ENCODE measurements around the gene ABCB4.
A peak's percentile ranks its signal among the peaks of the same experiment; 100 is the strongest.

ABCB4 gene

GRCh38 chr7:87420173-87420572 lies 55.3 kb downstream of the ABCB4 start:
- no peak for DNase-seq (ENCODE audit: low read depth in 2 of 2)

DNA sequence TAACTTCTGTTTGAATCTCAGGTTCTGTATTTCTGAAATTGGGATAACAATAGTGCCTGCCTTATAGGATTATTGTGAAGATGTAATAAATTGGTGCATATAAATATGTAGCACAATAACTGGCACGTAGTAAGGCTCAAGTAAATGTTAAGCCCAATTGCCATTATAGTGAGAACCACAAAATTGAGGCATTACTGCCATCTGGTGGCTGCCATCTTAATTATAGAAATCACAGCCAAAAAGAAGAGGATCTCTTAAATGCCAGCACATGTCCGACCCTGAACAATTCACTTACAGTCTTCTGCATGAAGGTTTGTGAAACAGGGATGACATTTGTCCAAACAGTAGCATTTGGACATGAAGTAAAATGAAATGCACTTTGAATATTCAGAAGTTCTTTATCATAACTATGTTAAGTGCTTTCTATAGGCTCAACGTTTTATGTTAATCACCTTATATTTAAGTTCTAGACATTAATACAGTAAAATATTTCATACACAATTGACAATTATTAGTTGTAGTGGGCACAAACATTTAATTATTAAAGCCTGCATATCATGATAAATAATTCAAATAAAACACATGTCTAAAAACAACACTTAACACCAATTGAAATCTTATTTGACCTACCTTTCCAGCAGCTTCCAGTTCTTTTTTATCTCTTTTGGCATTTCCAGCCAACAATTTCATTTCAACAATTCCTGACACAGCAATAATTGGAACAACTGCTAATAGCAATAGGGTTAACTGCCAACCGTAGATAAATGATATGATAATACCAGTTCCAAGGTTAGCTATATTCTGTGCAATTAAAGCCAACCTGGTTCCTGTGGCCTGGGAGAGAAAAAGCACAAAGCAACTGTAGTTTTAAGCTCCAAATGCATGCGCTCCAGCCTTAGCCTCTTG lies 58.5 kb downstream of the ABCB4 start:
- DNase-seq (ENCODE audit: low read depth in 2 of 2): peak; percentile 19 to 32

GRCh38 chr7:87414794-87415188 lies 60.7 kb downstream of the ABCB4 start:
- DNase-seq (ENCODE audit: low read depth in 2 of 2): no peak

- DNase-seq (ENCODE audit: low read depth in 2 of 2): no peak
Observed at GRCh38 chr7:87413951-87414793, 61.3 kb downstream of the ABCB4 start.

GRCh38 chr7:87413029-87413428 lies 62.5 kb downstream of the ABCB4 start:
- DNase-seq (ENCODE audit: low read depth in 2 of 2): no peak

DNA sequence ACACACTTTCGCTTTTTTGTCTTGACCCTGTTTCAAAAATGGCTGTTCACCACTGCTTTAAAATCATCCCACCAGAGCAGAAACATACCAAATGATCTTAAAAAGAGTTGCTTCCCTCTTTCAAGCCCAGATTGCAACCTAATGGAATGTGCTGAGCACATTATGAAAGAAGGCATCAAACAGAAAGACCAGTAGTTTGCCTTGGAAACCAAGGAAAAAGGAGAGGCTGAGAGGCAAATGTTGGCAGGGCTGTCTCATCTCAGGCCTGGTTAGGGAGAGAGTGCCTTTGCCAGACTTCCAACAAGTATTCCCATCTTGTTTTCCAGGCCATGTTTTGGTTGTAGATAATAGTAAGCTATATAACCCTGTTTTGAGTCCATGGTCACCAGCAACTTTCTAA lies 64.3 kb downstream of the ABCB4 start:
- no peak for DNase-seq (ENCODE audit: low read depth in 2 of 2)

DNA sequence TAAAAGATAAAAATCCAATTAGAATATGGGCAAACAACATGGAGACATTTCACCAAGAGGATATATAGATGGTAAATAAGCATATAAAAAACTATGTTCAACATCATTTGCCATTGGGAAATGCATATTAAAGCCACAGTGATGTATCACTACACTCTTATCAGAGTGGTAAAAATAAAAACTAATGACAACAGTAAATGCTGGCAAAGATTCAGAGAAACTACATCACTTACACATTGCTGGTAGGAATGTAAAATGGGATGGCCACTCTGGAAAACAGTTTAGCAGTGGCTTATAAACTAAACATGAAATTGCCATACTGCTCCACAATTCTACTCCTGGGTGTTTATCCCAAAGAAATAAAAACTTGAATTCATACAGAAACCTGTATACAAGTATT lies 70.8 kb downstream of the ABCB4 start:
- DNase-seq (ENCODE audit: low read depth in 2 of 2): no peak

GRCh38 chr7:87398446-87398845 lies 77.0 kb downstream of the ABCB4 start:
- no peak for DNase-seq (ENCODE audit: low read depth in 2 of 2)

- no peak for DNase-seq (ENCODE audit: low read depth in 2 of 2)
Observed at GRCh38 chr7:87395442-87396020, 79.9 kb downstream of the ABCB4 start.

GRCh38 chr7:87391020-87391701 lies 84.3 kb downstream of the ABCB4 start:
- DNase-seq (ENCODE audit: low read depth in 2 of 2): no peak

DNA sequence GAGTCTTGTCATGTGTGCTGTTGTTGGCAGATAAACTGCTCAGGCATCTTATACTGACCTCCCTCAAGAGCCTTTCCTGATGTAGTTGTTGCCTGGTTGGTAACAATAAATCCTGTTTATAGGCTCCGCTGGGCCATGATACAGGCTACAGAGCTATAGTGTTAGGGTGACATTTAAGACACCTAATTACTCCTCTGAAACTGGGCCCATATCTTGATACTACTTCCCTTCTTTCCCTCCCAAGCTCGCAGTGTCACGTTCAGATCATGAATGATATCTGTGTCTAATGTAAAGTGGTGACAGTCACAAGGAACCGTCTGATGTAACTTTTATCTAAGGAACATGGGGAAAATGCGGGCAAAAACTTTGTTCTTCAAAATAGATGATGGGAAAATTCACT lies 94.6 kb downstream of the ABCB4 start:
- no peak for DNase-seq (ENCODE audit: low read depth in 2 of 2)

- no peak for DNase-seq (ENCODE audit: low read depth in 2 of 2)
Observed at GRCh38 chr7:87375662-87376435, 99.6 kb downstream of the ABCB4 start.

GRCh38 chr7:87370660-87371180 lies 104.8 kb downstream of the ABCB4 start:
- DNase-seq (ENCODE audit: low read depth in 2 of 2): no peak

DNA sequence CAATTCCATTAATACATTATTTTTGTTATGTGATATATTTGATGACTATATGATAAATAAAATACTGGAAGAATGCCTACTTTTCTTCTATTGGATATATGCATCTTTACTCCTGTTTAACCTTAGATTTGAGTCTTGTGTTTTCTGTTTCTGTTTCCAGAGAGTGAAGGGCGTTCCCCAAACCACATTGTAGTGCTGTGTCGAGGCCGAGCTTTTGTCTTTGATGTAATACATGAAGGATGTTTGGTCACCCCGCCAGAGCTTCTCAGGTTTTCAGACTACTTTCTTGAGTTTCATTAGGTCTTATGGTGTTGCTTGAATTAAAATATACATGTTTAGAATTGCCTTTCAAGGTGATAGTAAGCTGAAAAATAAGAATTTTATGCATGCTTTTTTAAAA lies 106.3 kb downstream of the ABCB4 start:
- DNase-seq (ENCODE audit: low read depth in 2 of 2): no peak

DNA sequence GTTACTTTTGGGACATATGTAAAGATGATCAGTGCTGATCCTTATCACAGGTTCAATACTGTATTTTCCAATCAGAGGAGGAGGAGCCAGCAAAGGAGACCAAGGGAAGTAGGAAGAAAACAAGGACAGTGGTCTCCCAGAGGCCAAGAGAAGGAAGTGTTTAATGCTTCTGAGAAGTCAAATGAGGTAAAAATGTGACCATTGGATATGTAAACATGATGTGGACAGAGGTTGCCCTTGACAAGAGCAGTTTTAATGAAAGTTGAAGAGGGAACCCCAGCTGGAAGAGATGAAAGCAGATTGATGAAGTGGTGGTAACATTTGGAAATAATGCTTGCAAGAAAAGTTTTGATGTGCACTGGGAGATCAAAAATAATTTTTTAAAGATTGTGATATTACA lies 111.2 kb downstream of the ABCB4 start:
- DNase-seq (ENCODE audit: low read depth in 2 of 2): no peak

GRCh38 chr7:87363342-87363741 lies 112.1 kb downstream of the ABCB4 start:
- no peak for DNase-seq (ENCODE audit: low read depth in 2 of 2)

GRCh38 chr7:87361320-87361719 lies 114.2 kb downstream of the ABCB4 start:
- DNase-seq (ENCODE audit: low read depth in 2 of 2): no peak

GRCh38 chr7:87359366-87359765 lies 116.1 kb downstream of the ABCB4 start:
- no peak for DNase-seq (ENCODE audit: low read depth in 2 of 2)

- no peak for DNase-seq (ENCODE audit: low read depth in 2 of 2)
Observed at GRCh38 chr7:87356448-87356847, 119.0 kb downstream of the ABCB4 start.

DNA sequence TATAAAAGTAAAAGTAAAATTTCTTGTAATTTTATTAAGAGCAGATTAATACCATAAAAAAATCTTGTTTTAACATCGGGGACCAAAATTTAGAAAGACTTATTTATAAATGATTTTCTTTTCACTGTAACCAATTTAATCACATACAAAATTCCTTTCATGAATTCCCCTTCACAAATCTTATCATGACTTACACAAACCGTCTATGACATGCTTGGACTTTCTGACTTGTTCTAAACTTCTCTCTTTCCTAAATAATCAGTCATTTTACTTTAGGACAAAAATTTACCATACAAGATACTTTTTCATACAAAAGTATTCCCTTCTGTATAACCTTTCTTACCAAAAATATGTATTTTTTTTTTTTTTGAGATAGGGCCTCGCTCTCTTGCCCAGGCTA lies 120.7 kb downstream of the ABCB4 start:
- DNase-seq (ENCODE audit: low read depth in 2 of 2): no peak

All from stimulated activated CD8-positive, alpha-beta memory T cell treated with anti-CD3 and anti-CD28 coated beads, Interleukin-7, amount 100 ng/mL, for 1 hour (primary cell).